HG03469 (cell line): ENCODE data around the gene LY86.

ENCODE experiments used
- ATAC-seq: cut with Tn5 transposase; IDR thresholded peaks from one replicate; pipeline ENCODE4 v1.9.1; 2021; ENCODE audit warnings: mild to moderate bottlenecking, moderate library complexity, moderate number of reproducible peaks; ENCODE audit not compliant: unreplicated experiment

LY86 gene

GRCh38 chr6:6569811-6570164 is 18.7 kb upstream of the LY86 start:
- no peak for ATAC-seq

GRCh38 chr6:6570929-6571671 is 17.4 kb upstream of the LY86 start:
- no peak for ATAC-seq

GRCh38 chr6:6575143-6575542 is 13.4 kb upstream of the LY86 start:
- no peak for ATAC-seq

- no peak for ATAC-seq
These were observed 10.8 kb upstream of the LY86 start for GRCh38 chr6:6577735-6578134.

- ATAC-seq: no peak
These were observed 9.2 kb upstream of the LY86 start for GRCh38 chr6:6579281-6579680.

GRCh38 chr6:6580225-6580856 is 8.2 kb upstream of the LY86 start:
- no peak for ATAC-seq

GRCh38 chr6:6581054-6581453 is 7.5 kb upstream of the LY86 start:
- no peak for ATAC-seq

GRCh38 chr6:6582131-6582530 is 6.4 kb upstream of the LY86 start:
- ATAC-seq: no peak

- ATAC-seq: no peak
These were observed 4.7 kb upstream of the LY86 start for GRCh38 chr6:6583836-6584235.

GRCh38 chr6:6584310-6585002 is 4.1 kb upstream of the LY86 start:
- ATAC-seq: no peak

GRCh38 chr6:6585003-6585311 is 3.6 kb upstream of the LY86 start:
- ATAC-seq: no peak

GRCh38 chr6:6586167-6586566 is 2.4 kb upstream of the LY86 start:
- no peak for ATAC-seq

- ATAC-seq: peak; percentile 31
These were observed 1.6 kb upstream of the LY86 start for GRCh38 chr6:6586671-6587526.

- ATAC-seq: no peak
These were observed 840 bp upstream of the LY86 start for GRCh38 chr6:6587696-6588063.

- ATAC-seq: no peak
These were observed 597 bp downstream of the LY86 start for GRCh38 chr6:6588924-6589709.

- no peak for ATAC-seq
These were observed 2.0 kb downstream of the LY86 start for GRCh38 chr6:6590530-6590929.

GRCh38 chr6:6591778-6592465 is 3.4 kb downstream of the LY86 start:
- ATAC-seq: peak; percentile 26

- ATAC-seq: no peak
These were observed 4.4 kb downstream of the LY86 start for GRCh38 chr6:6592826-6593475.

GRCh38 chr6:6593867-6594468 is 5.4 kb downstream of the LY86 start:
- no peak for ATAC-seq
